NCI-H345 (cell line): Measurements from ENCODE around the gene KCNQ1.

Experiments used
- DNase-seq: peaks from one replicate; lab custom pipeline; 2025; lab: John Stamatoyannopoulos, UW

Gene KCNQ1

DNA sequence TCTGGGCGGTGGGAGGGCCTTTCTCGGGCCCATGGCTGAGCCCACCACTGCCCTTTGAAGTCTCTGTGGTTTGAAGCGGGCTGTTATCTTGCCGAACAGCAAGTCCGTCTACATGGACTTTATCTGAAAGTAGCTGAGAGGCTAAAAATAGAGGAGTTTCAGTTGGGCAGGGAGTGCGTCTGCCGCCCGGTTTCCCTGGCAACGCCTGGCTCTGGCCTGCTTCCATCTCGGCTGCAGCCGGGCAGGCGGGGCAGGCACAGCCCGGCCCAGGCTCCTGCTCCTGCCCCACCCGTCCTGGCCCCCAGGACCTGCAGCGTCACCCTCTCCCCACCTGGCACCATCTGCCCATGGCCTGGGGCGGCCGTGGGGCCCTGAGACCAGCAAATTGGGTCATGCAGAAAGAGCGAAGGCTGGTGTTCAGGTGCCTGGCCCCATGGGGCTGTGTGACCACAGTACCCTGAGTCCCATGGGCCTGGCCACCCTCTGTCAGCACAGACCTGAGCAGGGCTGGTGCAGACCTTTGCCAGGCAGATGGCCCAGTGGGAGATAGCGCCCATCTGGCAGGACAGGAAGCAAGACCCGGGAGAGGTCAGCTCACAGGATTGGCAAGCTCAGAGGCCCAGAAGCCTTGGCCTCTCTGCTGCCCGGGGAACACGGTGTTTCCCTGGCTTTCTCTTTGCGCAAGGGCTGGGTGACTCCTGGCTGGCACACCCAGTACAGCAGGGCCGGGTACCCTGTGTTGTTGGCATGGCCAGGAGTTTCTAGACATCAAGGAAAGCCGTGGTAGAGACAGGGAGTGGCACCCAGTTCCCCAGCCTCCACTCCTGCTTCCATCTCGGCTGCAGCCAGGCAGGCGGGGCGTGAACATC, 334.1 kb downstream of the KCNQ1 start:
- peak; percentile 42 for DNase-seq

DNA sequence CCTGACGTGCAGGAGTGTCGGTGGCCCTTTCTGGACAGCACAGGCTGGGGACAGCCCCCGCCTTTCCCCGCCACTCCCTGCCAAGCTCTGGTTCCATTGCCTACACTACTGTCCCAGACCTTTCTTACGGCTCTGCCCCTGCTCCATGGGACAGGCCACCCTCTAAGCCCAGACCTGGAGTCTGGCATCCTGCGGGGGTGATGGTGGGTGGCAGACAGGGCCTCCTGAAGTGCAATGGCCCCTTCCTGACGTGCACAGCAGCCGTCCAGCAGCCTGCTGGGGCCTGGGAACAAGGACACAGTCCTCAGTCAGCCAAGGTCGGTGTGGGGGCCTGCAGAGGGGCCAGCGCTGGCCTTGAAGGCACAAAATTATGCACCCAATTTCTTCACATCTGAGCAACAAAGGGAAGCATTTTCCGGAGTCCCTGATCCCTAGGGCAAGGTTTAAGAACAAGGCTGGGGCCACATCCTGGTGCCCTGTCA, 334.7 kb downstream of the KCNQ1 start:
- DNase-seq = no peak

DNA sequence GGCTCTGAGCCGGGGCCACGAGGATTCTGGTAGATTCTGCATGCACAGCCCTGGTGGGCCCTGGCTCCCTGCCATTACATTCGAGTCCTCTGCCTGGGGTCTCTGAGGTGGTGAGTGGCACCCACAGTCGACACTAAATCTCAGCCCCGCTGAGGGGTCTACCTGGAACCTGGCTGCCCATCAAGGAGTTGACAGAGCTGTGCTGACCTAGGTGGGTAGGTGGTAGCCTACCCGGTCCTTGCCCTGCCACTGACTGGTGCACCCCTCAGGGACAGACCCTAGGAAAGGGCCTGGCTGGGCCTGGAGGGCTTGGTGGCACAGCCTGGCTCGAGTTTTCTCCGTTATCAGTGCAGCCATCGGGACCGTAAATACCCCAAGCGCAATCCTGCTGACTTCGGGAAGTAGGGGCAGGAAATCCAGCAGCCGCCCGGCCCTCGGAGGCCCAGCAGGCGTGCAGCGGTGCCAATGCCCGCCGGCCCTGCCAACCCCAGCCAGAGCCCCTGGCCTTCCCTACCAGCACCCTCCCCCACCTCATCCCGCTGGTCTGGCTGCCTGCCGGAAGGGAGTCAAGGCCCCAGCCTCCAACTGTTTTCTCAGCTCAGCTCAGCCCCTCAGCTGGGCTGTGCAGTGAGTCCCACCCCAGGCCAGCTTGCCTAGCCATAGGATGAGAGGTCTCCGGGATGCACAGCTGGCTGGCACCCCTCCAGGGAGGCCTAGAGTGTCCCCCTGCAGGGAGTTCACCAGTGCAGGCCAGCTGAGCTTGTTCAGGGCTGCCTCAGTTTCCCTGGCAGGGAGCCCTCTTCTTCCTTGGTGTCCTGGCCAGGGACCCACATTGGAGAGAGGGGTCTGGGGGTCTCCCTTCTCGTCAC, 335.4 kb downstream of the KCNQ1 start:
- DNase-seq = no peak

DNA sequence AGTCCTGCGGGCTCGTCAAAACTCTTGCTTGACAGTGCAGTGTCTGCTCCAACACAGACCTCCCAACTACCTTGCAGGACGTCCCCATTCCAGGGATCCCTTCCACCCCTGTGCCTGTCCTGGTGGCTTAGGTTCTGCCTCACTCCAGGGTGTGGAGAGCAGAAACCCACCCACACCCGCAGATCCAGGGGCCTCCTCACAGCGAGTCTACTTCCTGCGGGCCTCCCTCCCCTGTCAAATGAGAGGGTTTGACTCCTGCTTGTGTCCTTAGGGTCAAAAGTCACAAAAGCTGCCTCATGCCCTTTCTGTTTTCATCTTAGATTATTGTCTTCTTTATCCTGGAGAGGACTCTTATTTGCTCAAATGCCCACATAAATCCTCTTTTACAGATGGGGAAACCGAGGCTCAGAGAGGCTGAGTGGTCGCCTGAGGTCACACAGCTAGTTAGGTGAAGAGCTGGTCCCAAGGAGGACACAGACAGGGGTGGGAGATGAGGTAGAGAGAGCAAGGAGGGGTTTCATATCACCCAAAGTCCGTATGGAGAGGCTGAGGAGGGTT, 336.1 kb downstream of the KCNQ1 start:
- no peak for DNase-seq

DNA sequence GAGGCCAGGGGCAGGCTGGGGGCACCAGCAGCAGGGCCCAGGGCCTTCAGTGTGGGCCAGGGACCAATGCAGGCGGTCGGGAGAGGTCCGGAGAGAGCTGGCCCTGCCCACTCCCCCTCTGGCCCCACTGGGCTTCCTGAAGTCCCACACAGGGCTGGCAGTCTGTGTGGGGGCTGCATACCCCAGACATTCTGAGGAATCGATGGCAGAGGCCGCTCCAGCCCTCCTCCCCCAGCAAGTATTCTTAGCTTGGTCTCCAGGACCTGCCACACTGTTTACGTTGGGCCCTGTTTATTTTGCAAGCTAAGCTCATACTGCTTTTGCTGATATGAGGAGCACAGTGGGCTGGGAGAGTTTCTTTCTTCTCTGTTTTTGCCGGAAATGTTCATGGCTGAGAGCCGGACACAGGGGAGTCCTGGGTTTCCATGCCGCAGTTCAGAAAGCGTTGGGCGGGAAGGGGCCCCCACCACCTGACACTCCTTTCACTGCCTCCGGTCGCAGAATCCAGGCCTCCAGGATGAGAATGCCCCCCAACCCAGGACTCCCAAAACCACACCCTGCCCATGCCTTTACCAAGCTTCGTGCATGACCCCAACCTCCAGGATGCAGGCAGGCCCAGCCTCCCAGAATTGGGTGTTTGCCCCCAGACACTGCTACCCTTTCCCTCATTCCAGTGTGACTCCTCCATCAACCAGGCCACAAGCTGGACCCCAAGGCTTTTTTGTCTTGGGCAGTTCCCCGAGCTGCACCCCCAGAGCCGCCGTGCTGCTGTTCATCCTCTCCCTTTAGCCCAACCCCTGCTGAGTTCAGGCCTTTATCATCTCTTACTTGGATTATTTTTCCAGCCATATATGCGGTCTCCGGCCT, 336.8 kb downstream of the KCNQ1 start:
- no peak for DNase-seq

DNA sequence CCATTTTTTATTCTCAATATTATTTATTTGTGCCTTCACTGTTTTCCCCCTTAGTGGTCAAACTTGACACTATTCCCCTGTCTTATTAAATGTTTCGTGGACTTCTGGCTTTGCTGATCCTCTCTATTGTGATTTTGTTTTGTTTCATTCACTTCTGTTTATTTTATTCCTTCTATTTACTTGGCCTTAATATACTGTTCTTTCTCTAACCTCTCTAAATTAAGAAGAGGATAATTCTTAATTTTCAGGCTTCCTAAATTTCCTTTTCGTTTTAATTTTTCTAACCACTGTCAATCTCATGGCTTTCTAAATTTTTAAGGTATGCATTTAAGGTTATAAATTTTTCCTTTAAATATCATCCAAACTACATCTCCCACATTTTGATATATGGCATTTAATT, 338.0 kb downstream of the KCNQ1 start:
- DNase-seq = no peak

GRCh38 chr11:2783536-2784082, 338.8 kb downstream of the KCNQ1 start:
- no peak for DNase-seq

GRCh38 chr11:2787816-2788167, 343.0 kb downstream of the KCNQ1 start:
- no peak for DNase-seq

DNA sequence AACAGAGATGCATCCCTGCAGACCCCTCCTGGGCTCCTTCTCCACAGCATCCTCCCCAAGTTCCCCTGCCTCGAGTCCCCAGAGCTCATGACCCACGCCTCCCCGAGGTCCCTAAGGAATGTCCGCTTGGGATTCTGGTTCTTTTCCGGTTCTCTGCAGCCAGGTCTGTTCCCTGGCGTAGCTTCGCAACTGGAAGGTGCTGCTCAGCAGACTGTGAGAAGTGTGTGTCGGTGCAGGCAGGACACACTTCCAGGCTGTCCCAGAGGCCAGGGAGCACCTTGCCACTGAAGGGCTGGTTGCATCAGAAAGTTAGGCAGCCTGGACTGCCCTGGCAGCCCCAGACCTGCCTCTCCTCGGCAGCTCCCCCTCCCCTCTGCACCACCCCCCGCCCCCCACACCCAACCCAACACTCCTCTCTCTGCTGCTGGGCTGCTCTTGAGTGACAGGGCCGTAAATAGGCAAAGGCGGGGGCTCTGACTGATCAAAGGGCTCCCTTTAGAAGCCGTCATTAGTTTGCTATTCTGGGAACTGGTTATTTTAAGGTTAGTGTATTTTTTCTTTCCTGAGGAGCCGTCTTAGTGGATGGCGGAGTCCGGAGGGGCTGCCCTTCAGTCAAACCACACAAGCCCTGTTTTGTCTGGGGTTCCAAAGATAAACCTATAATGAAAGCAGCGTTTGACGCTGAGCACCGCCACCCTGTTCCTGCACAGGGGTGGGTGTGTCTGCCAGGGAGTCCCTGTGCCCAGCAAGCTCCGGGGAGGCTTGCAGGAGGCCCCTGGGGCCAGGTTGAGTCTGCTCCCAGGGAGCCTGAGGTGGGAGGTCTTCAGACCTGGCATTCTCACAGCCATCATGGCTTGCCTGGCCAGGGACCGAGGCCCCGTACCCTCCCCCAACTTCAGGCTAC, 343.6 kb downstream of the KCNQ1 start:
- no peak for DNase-seq

DNA sequence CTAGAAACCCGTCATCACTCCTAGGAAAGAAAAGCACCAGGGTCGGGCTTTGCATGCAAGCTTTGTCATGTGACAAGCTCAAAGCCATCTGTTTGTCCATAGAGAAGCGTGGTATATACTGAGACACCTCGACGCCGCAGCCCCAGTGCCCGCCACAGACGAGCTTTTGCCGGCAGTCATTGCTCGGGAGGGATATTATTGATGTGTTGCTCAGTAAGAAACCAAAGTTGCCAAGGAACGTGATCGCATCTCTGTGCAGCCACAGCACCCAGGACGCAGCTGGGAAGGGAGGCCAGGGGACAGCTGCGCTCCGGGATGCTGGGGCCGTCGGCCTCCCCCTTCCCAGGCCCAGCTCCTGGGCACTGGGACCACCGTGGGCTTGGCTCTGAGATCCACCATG, 344.5 kb downstream of the KCNQ1 start:
- no peak for DNase-seq

DNA sequence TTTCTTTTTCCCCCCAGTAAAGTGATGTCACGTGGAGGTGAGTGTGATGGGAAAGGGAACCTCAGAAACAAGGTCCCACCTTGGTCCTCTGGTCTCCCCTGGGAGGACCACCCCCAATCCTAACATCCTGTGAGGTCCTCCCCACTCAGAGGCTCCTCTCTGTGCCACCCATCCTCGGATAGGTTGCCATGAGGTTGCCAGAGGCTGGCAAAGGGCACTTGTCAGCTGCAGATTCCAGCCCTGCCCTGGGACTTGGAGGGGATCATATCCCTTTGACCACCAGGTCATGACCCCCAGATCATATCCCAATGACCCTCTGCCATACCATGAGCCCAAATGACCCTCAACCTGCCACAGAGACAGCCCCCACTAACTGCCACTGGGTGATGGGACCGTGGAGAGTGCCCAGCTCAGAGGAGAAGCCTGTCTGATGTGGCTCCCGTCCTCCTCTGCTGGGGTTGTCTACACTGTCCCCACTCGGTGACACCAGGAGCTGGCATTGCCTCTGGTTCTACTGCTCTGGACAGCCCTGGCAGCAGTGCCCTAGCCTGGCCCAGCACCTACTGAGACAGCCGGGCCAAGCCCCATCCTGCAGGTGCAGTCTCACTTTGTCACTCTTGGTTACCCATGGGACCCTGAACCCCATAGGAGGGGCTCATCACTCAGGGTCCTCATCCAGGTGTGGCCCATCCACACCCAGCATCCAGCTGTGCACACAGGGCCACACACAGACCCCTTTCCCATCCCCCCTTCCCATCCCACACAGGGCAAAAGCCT, 345.2 kb downstream of the KCNQ1 start:
- DNase-seq = no peak

DNA sequence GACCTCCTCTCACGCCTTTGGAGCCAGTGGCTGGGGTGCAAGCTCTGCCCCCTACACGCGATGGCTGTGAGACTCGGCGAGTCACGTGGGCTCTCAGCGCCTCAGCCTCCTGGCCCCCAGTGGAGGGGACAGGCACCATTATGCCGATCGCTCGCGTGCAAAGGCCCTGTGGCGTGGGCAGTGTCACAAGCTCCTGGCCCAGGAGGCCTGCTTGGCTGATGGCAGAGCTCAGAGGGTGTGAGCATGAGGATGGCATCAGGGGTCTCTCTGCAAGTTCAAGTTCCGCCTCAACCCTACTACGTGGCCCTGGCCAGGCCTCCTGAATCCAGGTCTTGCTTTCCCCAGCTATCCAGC, 345.7 kb downstream of the KCNQ1 start:
- DNase-seq = no peak

GRCh38 chr11:2791139-2791520, 346.3 kb downstream of the KCNQ1 start:
- DNase-seq = no peak

GRCh38 chr11:2791521-2792380, 346.9 kb downstream of the KCNQ1 start:
- DNase-seq = peak; percentile 33

- DNase-seq = no peak
Measured at GRCh38 chr11:2792381-2793250, 347.8 kb downstream of the KCNQ1 start.

- DNase-seq = no peak
Measured at GRCh38 chr11:2793701-2794045, 348.9 kb downstream of the KCNQ1 start.

GRCh38 chr11:2794046-2794967, 349.5 kb downstream of the KCNQ1 start:
- DNase-seq = no peak
